Brain microvascular endothelial cell (primary cell): ENCODE data around the gene DNAH14.

Experiments
- DNase-seq: peaks from one replicate; pipeline ENCODE4 v3.0.0-alpha.2; 2020
- H3K27ac ChIP-seq: fragments of 250-450 bp; sonication (Bioruptor Pico); 2 replicates; pipeline ENCODE4 v1.5.1; 2020; ENCODE audit warnings: mild to moderate bottlenecking, moderate library complexity
- H3K27me3 ChIP-seq: fragments of 250-450 bp; sonication (Bioruptor Pico); replicated peaks from 2 replicates; pipeline ENCODE4 v1.5.1; 2020; ENCODE audit warnings: mild to moderate bottlenecking
- H3K36me3 ChIP-seq: fragments of 250-450 bp; sonication (Bioruptor Pico); replicated peaks from 2 replicates; pipeline ENCODE4 v1.5.1; 2020; ENCODE audit warnings: mild to moderate bottlenecking
- H3K4me3 ChIP-seq: 2 replicates; pipeline ENCODE4 v1.5.1; 2011; ENCODE audit warnings: low read depth, mild to moderate bottlenecking, control low read depth, low read length, moderate library complexity
- CTCF ChIP-seq: IDR thresholded peaks from 2 replicates; pipeline ENCODE4 v1.5.1; 2011; ENCODE audit warnings: low read depth, mild to moderate bottlenecking, moderate library complexity, low read length, control low read depth, inconsistent platforms; ENCODE audit errors: missing control alignments
- in situ Hi-C: cut with HindIII; loops from 2 replicates; pipeline ENCODE4 v1.10.0; 2017; ENCODE audit warnings: low sequenced_read_pairs, low pct_ligation_motif_present

Gene DNAH14

GRCh38 chr1:225388372-225388771 is 458.9 kb downstream of the DNAH14 start:
- no peaks in the 10 kb centered on the region for H3K27me3 ChIP-seq
- in situ Hi-C loops = no loop called here
- H3K36me3 ChIP-seq = no peaks in the 10 kb centered on the region
- DNase-seq = no peak
- no peak overlapping the region for H3K4me3 ChIP-seq
- no peak for TF ChIP-seq CTCF
- H3K27ac ChIP-seq = no peak overlapping the region

GRCh38 chr1:225389843-225390242 is 460.4 kb downstream of the DNAH14 start:
- TF ChIP-seq CTCF = no peak
- DNase-seq = no peak
- in situ Hi-C loops = no loop called here
- Histone ChIP-seq H3K27ac (no peak overlapping the region), H3K27me3 (no peaks in the 10 kb centered on the region), H3K4me3 (no peak overlapping the region), H3K36me3 (no peaks in the 10 kb centered on the region)

GRCh38 chr1:225396357-225396756 is 466.9 kb downstream of the DNAH14 start:
- no peak for TF ChIP-seq CTCF
- Histone ChIP-seq H3K27me3 (no peaks in the 10 kb centered on the region), H3K4me3 (no peak overlapping the region), H3K27ac (no peak overlapping the region), H3K36me3 (peaks cover 6% of the 10 kb centered on the region)
- DNase-seq = no peak
- in situ Hi-C loops = no loop called here

- Histone ChIP-seq H3K27ac (no peak overlapping the region), H3K27me3 (no peaks in the 10 kb centered on the region), H3K36me3 (peaks cover 6% of the 10 kb centered on the region), H3K4me3 (no peak overlapping the region)
- DNase-seq = no peak
- in situ Hi-C loops = no loop called here
- TF ChIP-seq CTCF = no peak
Observed at GRCh38 chr1:225400968-225401367, 471.5 kb downstream of the DNAH14 start.

- in situ Hi-C loops = no loop called here
- no peaks in the 10 kb centered on the region for H3K27me3 ChIP-seq
- no peak for TF ChIP-seq CTCF
- no peak for DNase-seq
- no peak overlapping the region for H3K4me3 ChIP-seq
- no peak overlapping the region for H3K27ac ChIP-seq
- peaks cover 22% of the 10 kb centered on the region for H3K36me3 ChIP-seq
Observed at GRCh38 chr1:225406976-225407725, 477.7 kb downstream of the DNAH14 start.

GRCh38 chr1:225407755-225408154 is 478.3 kb downstream of the DNAH14 start:
- peaks cover 22% of the 10 kb centered on the region for H3K36me3 ChIP-seq
- no peak overlapping the region for H3K4me3 ChIP-seq
- no peak for DNase-seq
- in situ Hi-C loops = no loop called here
- no peak overlapping the region for H3K27ac ChIP-seq
- no peaks in the 10 kb centered on the region for H3K27me3 ChIP-seq
- no peak for TF ChIP-seq CTCF
